OCI-M2 (cell line): ENCODE data around the gene EXOC3.
"Not testable (repeated sequence)": the region's sequence is repeated elsewhere in the genome, so short reads cannot be mapped to it uniquely, and the experiment has no call there.

Source experiments
- DNase-seq: peaks from one replicate; lab custom pipeline; 2025; ENCODE audit not compliant: unreplicated experiment; lab: John Stamatoyannopoulos, UW

The EXOC3 gene

DNA sequence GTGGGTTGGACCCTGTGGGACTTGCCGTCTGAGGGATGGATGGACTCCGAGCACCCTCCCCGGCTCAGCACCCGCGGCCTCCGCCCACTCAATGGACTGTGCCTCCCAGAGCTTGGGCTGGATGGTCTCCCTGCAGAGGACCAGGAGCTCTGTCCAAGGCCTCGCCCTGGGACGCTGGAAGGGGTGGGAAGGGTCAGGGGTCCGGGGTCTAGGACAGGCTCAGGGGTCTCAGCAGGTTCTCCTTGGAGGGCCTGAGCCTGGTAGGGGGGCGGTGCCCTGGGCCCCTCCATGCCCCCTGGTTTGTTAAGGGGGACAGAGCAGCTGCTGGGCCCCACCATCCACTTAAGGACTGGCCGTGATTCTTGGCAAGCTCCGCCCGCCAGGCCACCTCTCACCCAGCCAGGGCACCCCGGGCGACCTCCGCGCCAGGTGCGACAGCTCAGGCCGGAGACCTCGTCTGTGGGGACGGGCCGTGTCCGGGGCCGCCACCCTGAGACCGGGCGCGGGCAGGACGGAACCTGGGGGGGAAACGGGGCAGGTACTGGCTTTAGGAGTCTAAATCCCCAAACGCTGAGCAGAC lies 29.2 kb downstream of the EXOC3 start:
- no peak for DNase-seq

DNA sequence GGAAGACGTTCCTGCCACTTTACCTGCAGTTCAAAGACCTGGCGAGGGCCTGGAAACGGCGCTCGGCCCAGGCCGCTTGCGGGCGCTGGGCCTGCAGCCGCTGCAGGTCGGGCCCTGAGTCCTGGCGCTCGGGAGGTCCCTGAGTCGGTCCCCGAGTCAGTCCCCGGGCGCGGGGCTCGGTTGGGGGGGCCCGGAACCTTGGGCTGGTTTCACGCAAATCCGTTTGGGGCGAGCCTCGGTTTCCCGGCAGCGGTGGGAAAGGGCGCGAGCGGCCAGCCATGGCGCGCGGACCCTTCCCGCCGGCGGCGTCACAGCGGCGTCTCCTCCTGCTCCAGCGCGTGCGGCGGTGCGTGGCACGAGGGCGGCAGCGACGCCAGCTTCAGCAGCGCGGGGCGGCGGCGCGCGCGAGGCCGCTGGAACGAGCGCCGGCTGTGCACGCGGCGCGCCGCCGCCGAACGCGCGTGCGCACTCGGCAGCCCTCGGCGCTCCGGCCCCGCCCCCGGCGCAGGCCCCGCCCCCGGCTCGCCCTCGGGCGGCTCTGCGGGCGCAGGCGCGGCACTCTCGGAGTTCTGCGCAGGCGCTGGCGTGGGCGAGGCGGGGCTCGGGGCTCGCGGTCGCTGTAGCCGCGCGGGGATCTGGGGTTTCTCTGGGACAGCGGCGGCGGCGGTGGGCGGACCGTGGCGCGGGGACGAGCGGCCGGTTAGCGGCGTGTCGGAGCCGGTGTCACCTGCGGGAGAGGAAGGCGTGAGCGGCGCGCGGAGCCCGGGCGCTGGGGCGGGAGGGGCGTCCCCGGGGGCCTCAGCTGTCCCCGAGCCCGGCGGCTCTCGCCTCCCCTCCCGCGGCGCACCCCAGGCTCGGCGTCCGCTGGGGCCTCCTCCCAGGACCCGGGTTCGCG lies 29.9 kb downstream of the EXOC3 start:
- no peak for DNase-seq

DNA sequence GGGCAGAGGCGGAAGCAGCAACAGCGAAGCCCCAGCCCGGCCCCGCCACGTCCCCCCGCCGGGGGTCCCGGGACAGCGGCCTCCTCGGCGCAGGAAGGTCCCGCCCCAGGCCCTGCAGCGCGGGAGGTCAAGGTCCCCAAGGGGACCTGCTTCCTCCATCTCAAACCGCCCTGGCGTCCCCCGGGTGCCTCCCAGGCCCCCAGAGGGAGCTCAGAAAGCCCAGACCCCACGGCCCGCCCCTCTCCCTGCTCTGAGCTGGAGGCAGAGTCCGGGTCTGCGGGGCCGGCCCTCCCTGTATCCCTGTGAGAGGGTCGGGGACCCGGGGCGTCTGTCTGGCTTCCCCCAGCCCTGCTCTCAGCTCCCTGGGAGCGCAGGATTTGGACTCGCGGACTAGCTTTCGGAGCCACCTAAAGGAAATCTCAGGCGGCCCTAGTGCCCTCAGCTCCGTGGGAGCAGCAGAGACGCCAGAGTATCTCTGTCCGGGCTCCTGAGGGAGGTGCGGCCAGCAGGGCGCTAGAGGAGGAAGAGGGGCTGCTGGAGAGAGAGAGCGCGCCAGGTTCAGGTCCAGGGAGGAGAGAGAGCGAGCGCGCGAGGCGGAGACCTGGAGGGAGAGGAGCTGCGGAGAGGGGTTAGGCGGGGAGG lies 30.7 kb downstream of the EXOC3 start:
- no peak for DNase-seq

DNA sequence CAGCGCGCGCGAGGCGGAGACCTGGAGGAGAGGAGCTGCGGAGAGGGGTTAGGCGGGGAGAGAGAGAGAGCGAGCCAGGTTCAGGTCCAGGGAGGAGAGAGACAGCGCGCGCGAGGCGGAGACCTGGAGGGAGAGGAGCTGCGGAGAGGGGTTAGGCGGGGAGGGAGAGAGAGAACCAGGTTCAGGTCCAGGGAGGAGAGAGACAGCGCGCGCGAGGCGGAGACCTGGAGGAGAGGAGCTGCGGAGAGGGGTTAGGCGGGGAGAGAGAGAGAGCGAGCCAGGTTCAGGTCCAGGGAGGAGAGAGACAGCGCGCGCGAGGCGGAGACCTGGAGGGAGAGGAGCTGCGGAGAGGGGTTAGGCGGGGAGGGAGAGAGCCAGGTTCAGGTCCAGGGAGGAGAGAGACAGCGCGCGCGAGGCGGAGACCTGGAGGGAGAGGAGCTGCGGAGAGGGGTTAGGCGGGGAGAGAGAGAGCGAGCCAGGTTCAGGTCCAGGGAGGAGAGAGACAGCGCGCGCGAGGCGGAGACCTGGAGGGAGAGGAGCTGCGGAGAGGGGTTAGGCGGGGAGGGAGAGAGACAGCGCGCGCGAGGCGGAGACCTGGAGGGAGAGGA lies 31.4 kb downstream of the EXOC3 start:
- not testable (repeated sequence) for DNase-seq

DNA sequence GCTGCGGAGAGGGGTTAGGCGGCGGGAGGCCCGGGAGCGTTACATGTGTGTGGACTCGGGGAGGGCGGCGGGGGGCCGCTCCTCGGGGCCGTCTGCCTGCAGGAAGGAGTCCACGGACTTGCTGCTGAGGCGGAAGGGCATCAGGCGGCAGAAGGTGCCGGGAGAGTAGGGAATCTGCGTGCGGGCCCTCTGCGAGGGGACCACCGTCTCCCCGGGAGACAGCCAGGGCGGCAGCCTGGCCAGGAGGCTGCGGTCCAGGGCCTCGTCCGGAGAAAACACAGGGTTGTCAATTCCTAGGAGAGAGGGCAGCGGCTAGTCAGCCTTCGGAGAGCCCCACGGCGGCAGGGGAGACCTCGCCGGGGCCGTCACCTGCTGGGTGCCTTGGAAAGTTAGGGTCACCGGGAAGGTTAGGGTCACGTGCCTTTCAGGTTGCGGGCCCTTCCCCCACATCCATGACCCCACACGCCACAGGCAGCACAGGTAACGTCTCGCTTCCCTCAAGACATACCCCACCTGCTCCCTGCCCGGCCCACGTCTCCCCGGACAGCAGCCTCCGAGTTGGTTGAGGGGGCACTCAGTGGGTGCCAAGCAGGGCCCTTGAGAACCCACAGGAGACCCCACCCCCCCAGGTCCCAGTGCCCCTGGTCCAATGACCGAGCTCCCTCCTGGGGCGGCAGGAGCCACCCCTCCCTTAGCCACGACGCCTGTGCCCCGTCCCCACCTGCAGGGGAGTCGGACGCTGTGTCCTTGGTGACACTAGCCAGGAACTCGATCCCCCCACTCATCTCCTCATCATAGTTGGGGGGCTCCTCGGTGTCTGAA lies 32.1 kb downstream of the EXOC3 start:
- no peak for DNase-seq

DNA sequence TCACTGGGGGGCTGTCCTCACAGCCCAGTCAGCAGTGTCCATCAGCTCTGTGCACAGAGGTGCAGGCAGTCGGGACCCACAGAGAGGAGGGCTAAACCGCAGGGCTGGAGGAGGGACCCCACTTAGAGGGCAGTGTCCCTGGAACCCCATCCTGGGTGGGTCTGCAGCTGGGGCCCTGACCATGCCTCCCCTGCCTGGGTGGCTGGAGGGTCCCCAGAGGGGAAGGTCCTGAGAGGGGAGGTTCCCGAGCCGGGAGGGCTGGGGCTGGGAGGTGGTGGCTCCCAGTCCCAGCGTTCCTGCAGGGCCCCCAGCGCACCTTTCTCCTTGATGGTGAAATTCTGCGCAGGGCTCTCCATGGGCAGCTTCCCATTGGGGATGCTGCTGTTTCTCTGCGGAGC lies 32.7 kb downstream of the EXOC3 start:
- no peak for DNase-seq

DNA sequence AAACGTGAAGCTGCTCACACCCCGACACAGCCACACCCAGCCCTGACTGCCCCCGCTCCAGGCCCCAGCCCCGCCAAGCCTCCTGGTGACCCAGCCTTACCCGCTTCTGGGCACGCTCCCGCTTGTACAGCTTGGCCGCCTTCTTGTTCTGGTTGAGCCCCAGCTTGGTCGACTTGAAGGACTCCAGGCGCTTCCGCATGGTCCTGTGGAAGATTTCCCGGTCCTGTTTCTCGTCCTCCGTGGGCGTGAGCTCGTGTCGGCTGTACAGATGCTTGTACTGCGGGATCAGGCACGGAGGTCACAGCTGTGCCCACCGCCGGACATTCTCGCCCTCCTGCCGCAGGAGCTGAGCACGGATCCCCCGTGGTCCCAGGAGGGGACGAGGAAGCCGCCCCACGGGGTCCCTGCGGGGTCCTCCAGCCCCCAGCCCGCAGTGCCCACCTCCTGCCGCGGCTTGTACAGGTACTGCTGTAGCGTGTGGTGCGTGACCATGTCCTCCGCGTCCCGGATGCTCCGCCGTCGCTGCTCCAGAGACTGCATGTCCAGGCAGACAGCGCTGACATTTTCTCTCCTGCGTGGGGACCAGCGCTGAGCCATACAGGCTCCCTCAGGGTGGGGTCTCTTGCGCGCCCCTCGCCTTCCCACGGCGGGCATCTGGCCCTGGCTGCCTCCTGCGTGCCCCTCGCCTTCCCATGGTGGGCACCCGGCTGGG lies 33.3 kb downstream of the EXOC3 start:
- DNase-seq = no peak

DNA sequence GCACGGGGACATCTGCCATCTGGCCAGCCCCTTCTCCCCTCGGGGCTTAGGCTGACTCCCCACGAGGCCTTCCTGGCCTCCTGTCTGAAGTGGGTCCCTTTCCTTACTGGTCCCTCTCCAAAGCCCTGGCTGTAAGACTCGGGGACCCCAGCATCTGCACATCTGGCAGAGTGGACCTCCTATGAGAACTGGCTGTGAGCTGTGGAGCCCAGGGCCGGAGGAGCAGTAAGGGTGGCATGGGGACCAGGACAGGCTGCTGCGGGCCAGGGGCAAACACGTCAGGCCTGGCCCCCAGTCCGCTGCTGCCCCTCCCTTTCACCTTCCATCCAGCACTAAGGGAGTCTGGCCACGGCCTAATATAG lies 33.8 kb downstream of the EXOC3 start:
- DNase-seq = no peak

DNA sequence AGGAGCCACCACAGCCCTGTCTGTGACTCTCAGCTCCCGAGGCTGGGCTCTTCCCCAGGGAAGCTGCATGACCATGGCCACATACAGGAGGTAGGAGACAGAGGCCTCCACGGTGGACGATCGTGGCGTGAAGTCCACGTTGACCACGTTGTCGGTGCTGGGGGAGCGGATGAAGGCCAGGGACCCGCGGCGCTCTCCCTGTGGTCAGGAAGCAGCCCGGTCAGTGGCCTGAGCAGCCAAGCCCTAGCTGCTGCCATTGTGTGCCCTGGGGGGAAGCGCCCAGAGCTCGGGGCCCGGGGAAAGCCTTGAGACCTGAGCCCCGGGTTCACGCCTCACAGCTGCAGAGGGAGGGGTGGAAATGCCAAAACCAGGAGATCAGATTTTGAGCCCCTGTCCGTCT lies 34.3 kb downstream of the EXOC3 start:
- no peak for DNase-seq

DNA sequence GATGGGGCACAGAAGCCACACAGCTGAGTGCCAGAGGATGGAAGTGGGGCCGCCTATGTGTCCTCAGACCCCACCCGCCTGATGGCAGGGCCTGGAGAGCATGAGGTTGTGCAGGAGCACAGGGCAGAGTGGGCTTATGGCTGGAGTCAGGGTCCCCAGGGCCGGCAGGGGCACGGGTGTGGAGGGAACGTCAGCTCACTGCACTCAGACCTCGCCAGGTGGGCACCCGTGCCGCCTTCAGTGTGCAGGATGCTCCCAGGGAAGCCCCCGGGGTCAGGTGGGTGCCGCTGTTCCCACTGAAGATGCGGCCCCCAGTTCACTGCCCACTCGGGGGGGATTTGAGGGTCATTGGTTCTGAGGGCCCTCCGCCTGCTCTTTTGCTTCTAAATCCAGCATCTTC lies 34.9 kb downstream of the EXOC3 start:
- no peak for DNase-seq

DNA sequence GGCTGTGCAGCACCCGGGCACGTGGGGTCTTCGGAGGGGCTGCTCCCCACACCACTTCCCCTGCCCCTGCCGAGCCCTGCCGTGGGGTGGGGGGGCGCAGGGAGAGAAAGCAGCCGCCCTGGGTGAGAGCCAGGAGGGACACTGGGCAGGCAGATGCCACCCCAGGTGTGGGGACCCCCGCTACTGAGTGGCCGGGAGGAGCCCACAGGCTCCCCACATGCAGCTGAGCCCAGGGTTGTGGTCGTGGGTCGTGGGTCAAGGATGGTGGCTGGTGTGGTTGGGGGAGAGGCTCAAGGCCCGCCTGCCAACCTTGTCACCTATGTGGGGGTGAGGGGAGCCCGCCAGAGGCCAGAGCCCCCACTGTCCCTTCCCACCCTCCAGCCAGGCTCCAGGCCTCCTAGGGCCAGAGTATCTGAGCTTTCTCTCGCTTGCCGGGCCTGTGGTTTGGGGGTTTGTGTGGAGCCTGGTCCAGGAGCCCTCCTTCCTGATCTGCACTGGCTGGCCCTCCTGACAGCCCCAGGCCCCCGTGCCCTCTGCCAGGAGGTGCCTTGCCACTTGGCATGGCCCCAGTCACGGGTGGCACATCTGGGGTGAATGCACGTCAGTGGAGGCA lies 35.5 kb downstream of the EXOC3 start:
- no peak for DNase-seq

DNA sequence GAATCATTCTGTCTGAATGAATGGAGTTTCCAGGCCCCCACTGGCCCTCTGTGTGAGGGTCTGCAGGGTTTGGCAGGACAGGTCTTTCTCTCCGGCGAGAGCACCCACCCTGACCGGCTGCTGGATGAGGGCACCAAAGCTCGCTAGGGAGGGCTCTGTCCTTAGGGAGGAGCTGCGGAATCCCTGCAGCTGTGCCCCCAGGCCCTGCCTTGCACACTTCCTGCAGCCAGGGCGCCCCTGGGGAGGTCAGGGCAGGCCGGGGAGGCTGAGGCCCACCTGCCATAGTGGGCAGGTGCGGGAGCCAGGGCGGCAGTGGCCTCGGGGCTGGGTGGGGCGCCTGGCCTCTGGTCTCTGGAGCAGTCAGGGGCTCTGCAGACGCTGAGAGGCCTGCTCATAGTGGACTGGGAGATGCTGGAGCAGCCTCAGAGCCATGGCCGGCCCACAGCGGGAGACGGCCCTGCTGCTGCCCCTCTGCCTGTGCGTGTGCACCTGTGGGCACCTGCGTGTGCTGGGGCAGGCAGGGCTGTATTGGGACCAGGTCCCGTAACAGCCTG lies 36.1 kb downstream of the EXOC3 start:
- DNase-seq = no peak

DNA sequence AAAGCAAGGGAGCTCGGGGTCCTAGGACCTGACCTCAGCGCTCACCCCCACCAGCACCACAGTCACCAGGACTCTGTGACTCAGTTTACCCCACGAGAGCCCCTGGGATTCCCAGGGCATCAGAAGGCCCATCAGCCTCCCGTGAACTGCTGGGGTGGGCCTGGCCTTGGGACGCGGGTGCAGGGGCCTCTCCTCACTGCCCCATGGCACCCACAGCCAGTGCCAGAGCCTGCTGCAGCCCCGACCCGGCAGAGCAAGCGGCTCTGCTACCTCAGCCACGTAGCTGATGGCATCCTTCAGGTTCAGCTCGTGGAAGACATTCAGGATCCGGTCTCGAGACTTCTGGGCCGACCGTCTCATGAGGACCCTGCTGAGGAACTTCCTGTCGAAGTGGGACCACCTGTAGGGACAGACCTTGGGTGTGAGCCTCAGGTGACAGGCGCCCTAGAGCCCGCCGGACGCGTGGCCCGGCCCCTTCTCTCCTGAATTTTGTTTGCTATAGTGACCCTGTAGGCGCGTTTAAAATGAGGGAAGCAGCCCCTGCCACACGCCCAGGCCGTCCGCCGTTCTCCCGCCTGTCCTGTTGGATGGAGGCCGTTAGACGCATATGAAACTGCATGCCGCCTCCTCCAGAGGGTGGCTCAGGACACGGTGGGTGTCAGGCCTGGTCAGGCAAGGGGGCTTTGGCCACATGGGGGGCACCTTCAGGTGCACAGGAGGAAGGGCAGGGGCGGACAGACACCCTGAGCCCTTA lies 36.8 kb downstream of the EXOC3 start:
- DNase-seq = no peak

DNA sequence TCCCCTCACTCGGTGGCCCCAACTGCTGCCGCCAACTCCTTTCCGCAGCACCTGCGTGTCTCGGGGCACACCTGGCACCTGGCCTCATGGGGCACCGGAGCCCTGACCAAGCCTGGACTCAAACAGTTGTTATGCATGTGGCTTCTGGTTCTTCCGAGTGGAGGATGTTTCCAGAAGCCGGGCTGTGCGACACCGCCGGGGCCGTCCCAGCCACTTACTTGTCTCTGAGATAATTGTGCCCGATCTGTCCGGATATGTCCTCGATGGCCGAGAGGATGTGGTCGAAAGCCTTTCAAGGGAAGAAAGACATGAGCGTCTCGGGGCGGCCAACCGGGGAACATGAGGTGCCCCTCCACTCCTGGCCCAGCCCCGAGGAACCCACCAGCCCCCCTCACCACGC lies 38.4 kb downstream of the EXOC3 start:
- no peak for DNase-seq

DNA sequence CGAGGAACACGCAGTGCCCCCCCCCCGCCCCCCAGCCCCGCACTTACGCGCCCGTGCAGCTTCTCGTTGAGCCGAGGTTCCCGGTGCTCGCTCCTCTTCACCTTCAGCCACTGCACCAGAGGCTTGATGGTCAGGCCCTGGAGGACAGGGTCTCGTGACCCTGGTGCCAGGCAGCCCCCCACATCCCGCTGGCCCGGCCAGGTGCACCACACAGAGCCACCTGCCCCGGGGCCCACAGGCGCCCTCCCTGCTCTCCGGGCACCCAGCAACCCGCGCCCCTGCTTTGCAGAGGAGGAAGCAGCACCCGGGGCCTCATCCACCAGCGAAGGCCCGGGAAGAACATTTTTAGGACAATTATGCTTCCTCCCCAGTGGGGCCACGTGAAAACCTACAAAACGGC lies 39.0 kb downstream of the EXOC3 start:
- no peak for DNase-seq

DNA sequence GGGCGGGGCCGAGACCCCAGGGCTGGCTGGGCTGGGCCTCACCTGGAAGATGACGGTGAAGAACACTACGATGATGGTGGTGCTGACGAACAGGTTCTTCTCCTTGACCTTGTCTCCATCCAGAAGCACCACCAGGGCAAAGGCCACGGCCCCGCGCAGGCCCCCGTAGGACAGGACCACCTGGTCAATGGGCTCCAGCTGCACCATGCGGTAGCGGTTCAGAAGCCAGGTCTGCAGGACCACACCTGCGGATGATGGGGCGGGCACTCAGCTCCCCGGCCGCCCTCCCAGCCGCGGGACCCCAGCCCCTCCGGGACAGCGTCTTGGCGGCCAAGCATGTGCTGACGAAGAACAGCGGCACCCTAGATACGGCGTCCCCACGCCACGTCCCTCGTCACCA lies 39.5 kb downstream of the EXOC3 start:
- no peak for DNase-seq

DNA sequence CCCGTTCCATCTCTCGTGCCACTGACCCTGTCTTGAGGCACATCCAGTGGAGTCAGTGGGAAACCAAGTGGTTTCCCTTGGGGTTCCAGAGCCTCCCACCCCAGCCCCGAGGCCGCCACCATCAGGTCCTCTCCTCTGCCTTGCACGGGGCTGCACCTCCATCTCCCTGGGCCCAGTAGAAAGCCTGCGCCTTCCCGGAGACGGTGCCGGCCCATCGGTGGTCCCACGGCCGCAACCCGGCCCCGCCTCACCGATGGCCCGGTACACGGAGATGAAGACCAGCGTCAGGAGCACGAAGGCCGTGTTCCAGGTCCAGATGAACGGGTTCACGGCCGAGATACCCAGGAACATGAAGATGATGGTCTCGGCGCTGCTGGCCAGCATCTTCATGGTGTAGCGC lies 40.0 kb downstream of the EXOC3 start:
- no peak for DNase-seq

DNA sequence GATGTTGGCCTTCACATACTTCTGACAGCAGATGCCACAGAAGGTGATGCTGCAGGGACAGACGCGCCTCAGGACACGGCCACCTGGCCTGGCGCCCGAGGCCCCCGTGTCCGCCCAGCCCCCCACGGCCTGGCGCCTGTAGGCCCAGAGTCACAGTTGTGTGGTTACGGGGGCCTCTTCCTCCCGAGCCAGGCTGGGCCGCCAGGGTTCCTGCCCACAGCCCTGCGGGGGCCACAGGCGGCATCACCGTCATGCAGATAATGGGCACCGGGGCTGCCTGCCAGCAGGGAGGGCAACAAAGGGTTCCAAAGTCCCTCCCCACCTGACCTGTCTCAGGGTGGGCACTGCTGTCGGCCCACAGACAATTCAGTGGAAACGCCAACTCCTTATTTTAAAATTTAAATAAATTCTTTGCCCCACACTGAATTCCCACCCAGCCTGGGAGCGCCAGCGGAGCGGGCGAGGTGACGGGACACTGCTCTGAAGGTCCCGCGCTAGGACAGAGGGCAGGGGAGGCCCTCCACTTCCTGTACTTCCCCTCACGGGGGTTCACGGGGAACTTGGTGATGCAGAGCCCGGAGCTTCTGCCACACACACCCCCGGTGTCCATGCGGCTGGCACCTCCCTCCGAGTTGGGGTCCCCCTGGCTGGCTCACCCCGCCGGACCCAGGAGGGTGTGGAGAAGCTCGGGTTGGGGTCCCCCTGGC lies 40.6 kb downstream of the EXOC3 start:
- no peak for DNase-seq
